Measurements from ENCODE around the gene C19orf12. TPM values are rescaled to one million over a fixed set of nuclear protein-coding genes. Genes with fewer than 3 reads are reported as not detected.

C19orf12 gene
- total and polyA plus RNA-seq, 2 donors (not counting 3 experiments of a cell fraction or from before 2014, with no cell fraction given): 20.4 to 22.9 TPM

DNA sequence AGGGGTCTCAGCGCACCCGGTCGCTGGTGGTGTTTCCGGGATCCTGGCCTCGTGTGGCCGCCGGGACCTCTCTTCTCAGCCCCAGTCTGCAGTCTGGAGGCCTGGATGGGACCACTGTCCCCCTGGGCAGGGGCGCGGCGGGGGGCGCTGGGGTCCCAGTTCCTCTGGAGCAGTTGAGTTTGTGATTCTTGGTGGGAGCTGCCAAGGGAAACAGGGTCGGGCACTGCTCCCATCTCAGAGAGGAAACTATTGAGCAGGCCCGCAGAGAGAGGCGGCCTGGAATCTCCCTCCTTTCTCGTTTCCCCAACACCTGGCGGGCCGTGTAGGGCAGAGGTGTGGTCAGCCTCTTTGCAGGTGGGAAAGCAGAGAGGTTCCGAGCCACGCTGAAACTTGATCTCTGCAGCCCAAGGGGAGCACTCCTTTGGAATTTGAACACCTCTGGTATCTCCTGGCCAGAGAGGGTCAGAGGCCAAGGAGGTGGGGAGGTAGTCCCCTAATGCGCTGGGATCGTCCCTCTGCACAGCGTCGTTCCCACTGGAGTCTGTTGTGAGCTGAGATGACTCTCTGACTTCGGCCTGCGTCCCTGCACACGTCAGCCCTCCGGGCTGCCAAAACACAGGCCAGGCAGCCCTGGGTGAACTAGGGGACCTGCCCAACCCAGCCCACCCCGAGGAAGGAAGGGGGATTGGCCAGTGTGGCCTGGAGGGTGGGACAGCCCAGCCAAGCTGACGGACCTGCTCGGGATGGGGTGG, 49.1 kb downstream of the C19orf12 start:
- DNase-seq (ENCODE audit: low read depth, low spot score) (no peak), FAIRE-seq (no peak)
- CTCF ChIA-PET: interaction anchor here (0.7 to 5.1 kb wide), 5 partner anchors 11 to 55 kb away, joined by 3 to 66 read pairs (median 5); no protein-coding TSS in a partner anchor
- no TSS peak for BruUV-seq (replicated peaks)
- dilution Hi-C loops (cut with MboI; ENCODE audit: extremely low pct_ligation_motif_present, low sequenced_read_pairs) (no loop called here), intact Hi-C loops (cut with micrococcal nuclease) (loop anchor here (1.0 to 2.0 kb wide), 5 partner anchors 14 to 60 kb away; partner anchors contain the start of gene POP4)
- Histone ChIP-seq H3K79me2 (ENCODE audit: control insufficient read depth, insufficient read depth, low read length) (no peaks in the 10 kb centered on the region), H2AFZ (ENCODE audit: low read depth, low read length) (peak overlapping the region; percentile 55), H3K4me1 (ENCODE audit: control insufficient read depth, extremely low read depth, insufficient read depth, low read length) (peaks cover 29% of the 10 kb centered on the region), H3K36me3 (ENCODE audit: control insufficient read depth in 2 of 2, extremely low read depth in 1 of 2, insufficient read depth in 2 of 2, low read length in 2 of 2) (no peaks in the 10 kb centered on the region), H3K27me3 (ENCODE audit: control insufficient read depth in 2 of 2, insufficient read depth in 2 of 2, low read length in 2 of 2) (no peaks in the 10 kb centered on the region), H4K20me1 (replicated peaks; ENCODE audit: control insufficient read depth, extremely low read depth, insufficient read depth, low read length) (no peaks in the 10 kb centered on the region), H3K9ac (replicated peaks; ENCODE audit: extremely low read depth, insufficient read depth, low read length) (peak overlapping the region; percentile 38), H3K4me3 (replicated peaks in 1 of 3; ENCODE audit: insufficient read depth in 1 of 3, low read depth in 1 of 3, low read length in 3 of 3) (peak overlapping the region; percentile 55 to 81 (median 64)), H3K4me2 (ENCODE audit: insufficient read depth, low read length) (peak overlapping the region; percentile 75), H3K9me1 (replicated peaks; ENCODE audit: control insufficient read depth, extremely low read depth, insufficient read depth, low read length) (no peaks in the 10 kb centered on the region), H3K27ac (ENCODE audit: insufficient read depth, low read depth, low read length) (peak overlapping the region; percentile 32), H3K9me3 (replicated peaks; ENCODE audit: control insufficient read depth, insufficient read depth, low read length) (no peaks in the 10 kb centered on the region)
- POLR2A ChIA-PET: interaction anchor here (1.3 kb wide), 1 partner anchor 60 kb away, joined by 14 read pairs; the partner anchor contains the start of gene POP4
- TF ChIP-seq POLR2A (IDR thresholded peaks at IDR 0.05; ENCODE audit: low read depth, low read length): no peak
- no peak for TF ChIP-seq GATA2 (IDR thresholded peaks at IDR 0.05; ENCODE audit: insufficient read depth, insufficient read length, low read depth, low read length)
- no peak for TF ChIP-seq JUN (IDR thresholded peaks at IDR 0.05; ENCODE audit: borderline replicate concordance, insufficient read depth, insufficient read length, low read depth)
- TF ChIP-seq, protein P1, sequence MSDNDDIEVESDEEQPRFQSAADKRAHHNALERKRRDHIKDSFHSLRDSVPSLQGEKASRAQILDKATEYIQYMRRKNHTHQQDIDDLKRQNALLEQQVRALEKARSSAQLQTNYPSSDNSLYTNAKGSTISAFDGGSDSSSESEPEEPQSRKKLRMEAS (IDR thresholded peaks at IDR 0.05; ENCODE audit: insufficient read depth, insufficient read length): no peak
- TF ChIP-seq POLR2AphosphoS5 (IDR thresholded peaks at IDR 0.05; ENCODE audit: insufficient read depth, low read depth, low read length): no peak
